ENCODE results near the gene SMAD4. TPM values are rescaled to one million over a fixed set of nuclear protein-coding genes. Genes with fewer than 3 reads are reported as not detected.
A peak's percentile ranks its signal among the peaks of the same experiment; 100 is the strongest.

The SMAD4 gene
- total and polyA plus RNA-seq, 4 donors: 9.3 to 65.3 (median 29.1) TPM

DNA sequence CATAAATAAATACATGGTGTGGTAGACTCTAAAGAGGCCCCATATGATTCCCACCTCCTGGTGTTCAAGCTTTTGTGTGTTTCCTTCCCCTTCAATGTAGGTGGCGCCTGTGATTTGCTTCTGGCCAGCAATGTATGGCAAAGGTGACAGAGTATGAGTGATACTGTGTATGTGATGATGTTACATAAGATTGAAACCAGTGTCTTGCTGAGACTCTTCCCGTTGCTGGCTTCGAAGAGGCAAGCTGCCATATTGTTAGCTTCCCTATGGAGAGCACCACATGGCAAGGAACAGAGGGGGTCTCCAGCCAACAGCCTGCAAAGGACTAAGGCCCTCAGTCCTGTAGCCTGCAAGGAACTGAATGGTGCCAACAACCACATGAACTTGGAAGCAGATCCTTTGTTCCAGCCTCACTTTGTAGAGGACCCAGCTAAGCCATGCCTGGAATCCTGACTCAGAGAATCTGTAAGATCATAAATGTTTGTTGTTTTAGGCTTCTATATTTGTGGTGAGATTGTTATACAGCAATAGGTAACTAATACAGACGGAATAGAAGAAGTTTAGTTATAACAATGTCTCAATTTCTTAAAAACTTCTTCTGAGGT lies 1.7 kb upstream of the SMAD4 start:
- no peak for TF ChIP-seq FOXA2 (IDR thresholded peaks at IDR 0.05)
- TF ChIP-seq HNF4A (conservative IDR thresholded peaks at IDR 0.05): no peak
- no peak for TF ChIP-seq YY1 (IDR thresholded peaks at IDR 0.05)
- no peaks in the 10 kb centered on the region for H3K9me3 ChIP-seq (ENCODE audit: control insufficient read depth in 4 of 4, low read length in 3 of 4)
- DNase-seq (ENCODE audit: low spot score): no peak
- no peaks in the 10 kb centered on the region for H3K27me3 ChIP-seq (ENCODE audit: control insufficient read depth in 4 of 4, insufficient read depth in 4 of 4, low read length in 3 of 4)
- H3K27ac ChIP-seq (ENCODE audit: low read depth in 1 of 2, low read length in 2 of 2): no peak overlapping the region
- WGBS: 85% methylated on average over 4 of the region's 4 CpGs
- peaks cover 5 to 33% (median 20%) of the 10 kb centered on the region in 4 donors for H3K4me1 ChIP-seq (ENCODE audit: control insufficient read depth in 4 of 4, insufficient read depth in 4 of 4, low read length in 3 of 4)
- peaks cover 0 to 16% (median 0%) of the 10 kb centered on the region in 4 donors for H3K36me3 ChIP-seq (ENCODE audit: control insufficient read depth in 4 of 4, insufficient read depth in 3 of 4, low read depth in 1 of 4, low read length in 3 of 4)
- H3K4me3 ChIP-seq (ENCODE audit: low read depth in 1 of 3, low read length in 3 of 3): no peak overlapping the region
- no peak overlapping the region for H3K9ac ChIP-seq (ENCODE audit: low read depth in 1 of 2, low read length in 2 of 2)

DNA sequence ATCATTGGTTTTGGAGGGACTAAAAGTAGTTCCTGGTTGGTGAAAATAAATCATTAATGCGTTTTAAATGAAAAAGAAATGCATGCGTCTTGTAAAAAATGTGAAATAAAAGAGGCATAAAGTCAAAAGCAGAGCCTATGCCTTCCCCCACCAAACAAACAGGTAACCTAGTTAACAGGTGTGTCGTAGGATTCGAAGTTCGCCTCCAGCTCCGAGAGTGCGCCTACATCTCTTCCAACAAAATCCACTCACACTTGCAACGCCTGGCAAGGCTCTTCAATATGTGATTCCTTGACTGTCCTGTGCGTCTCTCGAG lies 677 bp upstream of the SMAD4 start:
- TF ChIP-seq GABPA (IDR thresholded peaks at IDR 0.05 in 1 of 2, conservative IDR thresholded peaks at IDR 0.05 in 1 of 2): no peak
- TF ChIP-seq TAF1 (conservative IDR thresholded peaks at IDR 0.05): no peak
- peak; percentile 27 for TF ChIP-seq FOXA2 (IDR thresholded peaks at IDR 0.05)

DNA sequence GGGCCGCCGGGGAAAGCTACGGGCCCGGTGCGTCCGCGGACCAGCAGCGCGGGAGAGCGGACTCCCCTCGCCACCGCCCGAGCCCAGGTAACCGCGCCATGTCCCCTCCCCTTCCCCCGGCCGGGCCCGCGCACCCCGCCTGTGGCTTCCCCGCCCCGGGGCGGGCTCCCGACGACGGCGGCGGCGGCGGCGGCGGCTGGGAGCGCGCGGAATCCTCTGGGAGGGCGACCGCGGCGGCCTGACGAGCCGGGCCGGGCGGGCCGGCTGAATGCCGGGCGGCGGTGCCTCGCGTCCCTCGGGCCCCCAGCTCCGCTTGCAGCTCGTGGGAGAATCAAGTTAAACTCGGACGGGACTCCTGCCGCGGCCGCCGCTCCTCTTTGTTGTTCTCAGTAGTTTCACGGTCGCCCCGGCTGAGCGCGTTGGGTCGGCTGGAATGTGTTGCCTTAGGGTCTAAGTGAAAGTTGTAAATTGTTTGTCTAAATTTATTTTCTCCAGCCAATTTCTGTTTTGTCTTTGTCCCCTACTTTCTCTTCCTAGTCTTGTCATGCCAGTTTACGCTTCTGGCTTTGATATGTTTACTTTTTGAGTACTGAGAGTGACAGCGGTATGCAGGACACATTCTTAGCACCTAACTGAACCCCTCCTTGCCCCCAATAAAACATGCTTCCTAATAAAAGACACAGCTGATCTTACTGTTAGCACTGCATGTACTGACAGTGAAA lies 685 bp downstream of the SMAD4 start:
- peak overlapping the region; percentile 78 to 97 (median 93) for H3K4me3 ChIP-seq (ENCODE audit: low read depth in 1 of 3, low read length in 3 of 3)
- peaks cover 5 to 46% (median 36%) of the 10 kb centered on the region in 4 donors for H3K4me1 ChIP-seq (ENCODE audit: control insufficient read depth in 4 of 4, insufficient read depth in 4 of 4, low read length in 3 of 4)
- peaks cover 0 to 7% (median 0%) of the 10 kb centered on the region in 4 donors for H3K36me3 ChIP-seq (ENCODE audit: control insufficient read depth in 4 of 4, insufficient read depth in 3 of 4, low read depth in 1 of 4, low read length in 3 of 4)
- DNase-seq (ENCODE audit: low spot score): peak; percentile 79
- H3K27me3 ChIP-seq (ENCODE audit: control insufficient read depth in 4 of 4, insufficient read depth in 4 of 4, low read length in 3 of 4): no peaks in the 10 kb centered on the region
- TF ChIP-seq, protein P1, sequence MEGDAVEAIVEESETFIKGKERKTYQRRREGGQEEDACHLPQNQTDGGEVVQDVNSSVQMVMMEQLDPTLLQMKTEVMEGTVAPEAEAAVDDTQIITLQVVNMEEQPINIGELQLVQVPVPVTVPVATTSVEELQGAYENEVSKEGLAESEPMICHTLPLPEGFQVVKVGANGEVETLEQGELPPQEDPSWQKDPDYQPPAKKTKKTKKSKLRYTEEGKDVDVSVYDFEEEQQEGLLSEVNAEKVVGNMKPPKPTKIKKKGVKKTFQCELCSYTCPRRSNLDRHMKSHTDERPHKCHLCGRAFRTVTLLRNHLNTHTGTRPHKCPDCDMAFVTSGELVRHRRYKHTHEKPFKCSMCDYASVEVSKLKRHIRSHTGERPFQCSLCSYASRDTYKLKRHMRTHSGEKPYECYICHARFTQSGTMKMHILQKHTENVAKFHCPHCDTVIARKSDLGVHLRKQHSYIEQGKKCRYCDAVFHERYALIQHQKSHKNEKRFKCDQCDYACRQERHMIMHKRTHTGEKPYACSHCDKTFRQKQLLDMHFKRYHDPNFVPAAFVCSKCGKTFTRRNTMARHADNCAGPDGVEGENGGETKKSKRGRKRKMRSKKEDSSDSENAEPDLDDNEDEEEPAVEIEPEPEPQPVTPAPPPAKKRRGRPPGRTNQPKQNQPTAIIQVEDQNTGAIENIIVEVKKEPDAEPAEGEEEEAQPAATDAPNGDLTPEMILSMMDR (IDR thresholded peaks at IDR 0.05; ENCODE audit: low read depth, low read length, missing input control): no peak
- TF ChIP-seq HNF4A (conservative IDR thresholded peaks at IDR 0.05): no peak
- no peak for TF ChIP-seq NR2F2 (IDR thresholded peaks at IDR 0.05)
- no peak for TF ChIP-seq HNF4G (IDR thresholded peaks at IDR 0.05)
- TF ChIP-seq TAF1 (conservative IDR thresholded peaks at IDR 0.05): no peak
- no peak for TF ChIP-seq RXRA (IDR thresholded peaks at IDR 0.05)
- TF ChIP-seq, protein P2, sequence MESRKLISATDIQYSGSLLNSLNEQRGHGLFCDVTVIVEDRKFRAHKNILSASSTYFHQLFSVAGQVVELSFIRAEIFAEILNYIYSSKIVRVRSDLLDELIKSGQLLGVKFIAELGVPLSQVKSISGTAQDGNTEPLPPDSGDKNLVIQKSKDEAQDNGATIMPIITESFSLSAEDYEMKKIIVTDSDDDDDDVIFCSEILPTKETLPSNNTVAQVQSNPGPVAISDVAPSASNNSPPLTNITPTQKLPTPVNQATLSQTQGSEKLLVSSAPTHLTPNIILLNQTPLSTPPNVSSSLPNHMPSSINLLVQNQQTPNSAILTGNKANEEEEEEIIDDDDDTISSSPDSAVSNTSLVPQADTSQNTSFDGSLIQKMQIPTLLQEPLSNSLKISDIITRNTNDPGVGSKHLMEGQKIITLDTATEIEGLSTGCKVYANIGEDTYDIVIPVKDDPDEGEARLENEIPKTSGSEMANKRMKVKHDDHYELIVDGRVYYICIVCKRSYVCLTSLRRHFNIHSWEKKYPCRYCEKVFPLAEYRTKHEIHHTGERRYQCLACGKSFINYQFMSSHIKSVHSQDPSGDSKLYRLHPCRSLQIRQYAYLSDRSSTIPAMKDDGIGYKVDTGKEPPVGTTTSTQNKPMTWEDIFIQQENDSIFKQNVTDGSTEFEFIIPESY (IDR thresholded peaks at IDR 0.05): no peak
- TF ChIP-seq, protein P3, sequence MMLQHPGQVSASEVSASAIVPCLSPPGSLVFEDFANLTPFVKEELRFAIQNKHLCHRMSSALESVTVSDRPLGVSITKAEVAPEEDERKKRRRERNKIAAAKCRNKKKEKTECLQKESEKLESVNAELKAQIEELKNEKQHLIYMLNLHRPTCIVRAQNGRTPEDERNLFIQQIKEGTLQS (IDR thresholded peaks at IDR 0.05): no peak
- TF ChIP-seq YY1 (IDR thresholded peaks at IDR 0.05): no peak
- TF ChIP-seq RAD21 (IDR thresholded peaks at IDR 0.05): no peak
- TF ChIP-seq GABPA (IDR thresholded peaks at IDR 0.05 in 1 of 2, conservative IDR thresholded peaks at IDR 0.05 in 1 of 2): no peak
- no peak for TF ChIP-seq EGR1 (IDR thresholded peaks at IDR 0.05; ENCODE audit: low read depth in 2 of 2)
- TF ChIP-seq JUND (IDR thresholded peaks at IDR 0.05): no peak
- TF ChIP-seq SP1 (IDR thresholded peaks at IDR 0.05): no peak
- TF ChIP-seq, protein P4, sequence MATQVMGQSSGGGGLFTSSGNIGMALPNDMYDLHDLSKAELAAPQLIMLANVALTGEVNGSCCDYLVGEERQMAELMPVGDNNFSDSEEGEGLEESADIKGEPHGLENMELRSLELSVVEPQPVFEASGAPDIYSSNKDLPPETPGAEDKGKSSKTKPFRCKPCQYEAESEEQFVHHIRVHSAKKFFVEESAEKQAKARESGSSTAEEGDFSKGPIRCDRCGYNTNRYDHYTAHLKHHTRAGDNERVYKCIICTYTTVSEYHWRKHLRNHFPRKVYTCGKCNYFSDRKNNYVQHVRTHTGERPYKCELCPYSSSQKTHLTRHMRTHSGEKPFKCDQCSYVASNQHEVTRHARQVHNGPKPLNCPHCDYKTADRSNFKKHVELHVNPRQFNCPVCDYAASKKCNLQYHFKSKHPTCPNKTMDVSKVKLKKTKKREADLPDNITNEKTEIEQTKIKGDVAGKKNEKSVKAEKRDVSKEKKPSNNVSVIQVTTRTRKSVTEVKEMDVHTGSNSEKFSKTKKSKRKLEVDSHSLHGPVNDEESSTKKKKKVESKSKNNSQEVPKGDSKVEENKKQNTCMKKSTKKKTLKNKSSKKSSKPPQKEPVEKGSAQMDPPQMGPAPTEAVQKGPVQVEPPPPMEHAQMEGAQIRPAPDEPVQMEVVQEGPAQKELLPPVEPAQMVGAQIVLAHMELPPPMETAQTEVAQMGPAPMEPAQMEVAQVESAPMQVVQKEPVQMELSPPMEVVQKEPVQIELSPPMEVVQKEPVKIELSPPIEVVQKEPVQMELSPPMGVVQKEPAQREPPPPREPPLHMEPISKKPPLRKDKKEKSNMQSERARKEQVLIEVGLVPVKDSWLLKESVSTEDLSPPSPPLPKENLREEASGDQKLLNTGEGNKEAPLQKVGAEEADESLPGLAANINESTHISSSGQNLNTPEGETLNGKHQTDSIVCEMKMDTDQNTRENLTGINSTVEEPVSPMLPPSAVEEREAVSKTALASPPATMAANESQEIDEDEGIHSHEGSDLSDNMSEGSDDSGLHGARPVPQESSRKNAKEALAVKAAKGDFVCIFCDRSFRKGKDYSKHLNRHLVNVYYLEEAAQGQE (IDR thresholded peaks at IDR 0.05): no peak
- TF ChIP-seq FOXA1 (IDR thresholded peaks at IDR 0.05): no peak
- TF ChIP-seq, protein P5, sequence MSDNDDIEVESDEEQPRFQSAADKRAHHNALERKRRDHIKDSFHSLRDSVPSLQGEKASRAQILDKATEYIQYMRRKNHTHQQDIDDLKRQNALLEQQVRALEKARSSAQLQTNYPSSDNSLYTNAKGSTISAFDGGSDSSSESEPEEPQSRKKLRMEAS (IDR thresholded peaks at IDR 0.05): no peak
- no peak for TF ChIP-seq FOXA2 (IDR thresholded peaks at IDR 0.05)
- WGBS: under 1% methylated on average over 66 of the region's 66 CpGs
- H3K9me3 ChIP-seq (ENCODE audit: control insufficient read depth in 4 of 4, low read length in 3 of 4): no peaks in the 10 kb centered on the region
- peak overlapping the region; percentile 95 to 98 for H3K9ac ChIP-seq (ENCODE audit: low read depth in 1 of 2, low read length in 2 of 2)
- H3K27ac ChIP-seq (ENCODE audit: low read depth in 1 of 2, low read length in 2 of 2): peak overlapping the region; percentile 88 to 97

More for the DNA sequence above, 677 bp upstream of the SMAD4 start:
- Histone ChIP-seq H3K27me3 (ENCODE audit: control insufficient read depth in 4 of 4, insufficient read depth in 4 of 4, low read length in 3 of 4) (no peaks in the 10 kb centered on the region), H3K9ac (ENCODE audit: low read depth in 1 of 2, low read length in 2 of 2) (peak overlapping the region; percentile 94 to 95), H3K9me3 (ENCODE audit: control insufficient read depth in 4 of 4, low read length in 3 of 4) (no peaks in the 10 kb centered on the region), H3K4me1 (ENCODE audit: control insufficient read depth in 4 of 4, insufficient read depth in 4 of 4, low read length in 3 of 4) (peaks cover 5 to 33% (median 24%) of the 10 kb centered on the region in 4 donors), H3K36me3 (ENCODE audit: control insufficient read depth in 4 of 4, insufficient read depth in 3 of 4, low read depth in 1 of 4, low read length in 3 of 4) (peaks cover 0 to 13% (median 0%) of the 10 kb centered on the region in 4 donors), H3K4me3 (ENCODE audit: low read depth in 1 of 3, low read length in 3 of 3) (peak overlapping the region; percentile 50 to 97 (median 76)), H3K27ac (ENCODE audit: low read depth in 1 of 2, low read length in 2 of 2) (peak overlapping the region; percentile 88 to 97)
- no peak for DNase-seq (ENCODE audit: low spot score)
- 12% methylated on average over 10 of the region's 10 CpGs for WGBS

All from liver (tissue), 9 donors.